H54 (cell line): ENCODE data around the gene GRIP1.

Experiments
- DNase-seq: peaks from one replicate; pipeline ENCODE4 v3.0.0; 2011; ENCODE audit warnings: low spot score, mixed read lengths; ENCODE audit not compliant: insufficient read length
- FAIRE-seq: peaks from 3 replicates; lab custom pipeline; 2011; peaks lifted over from hg19 to GRCh38; lab: Jason Lieb, UNC
- POLR2A ChIP-seq: IDR thresholded peaks from 2 replicates; pipeline ENCODE4 v1.6.1; 2011; ENCODE audit warnings: low read depth, mild to moderate bottlenecking, low read length

GRIP1 gene

DNA sequence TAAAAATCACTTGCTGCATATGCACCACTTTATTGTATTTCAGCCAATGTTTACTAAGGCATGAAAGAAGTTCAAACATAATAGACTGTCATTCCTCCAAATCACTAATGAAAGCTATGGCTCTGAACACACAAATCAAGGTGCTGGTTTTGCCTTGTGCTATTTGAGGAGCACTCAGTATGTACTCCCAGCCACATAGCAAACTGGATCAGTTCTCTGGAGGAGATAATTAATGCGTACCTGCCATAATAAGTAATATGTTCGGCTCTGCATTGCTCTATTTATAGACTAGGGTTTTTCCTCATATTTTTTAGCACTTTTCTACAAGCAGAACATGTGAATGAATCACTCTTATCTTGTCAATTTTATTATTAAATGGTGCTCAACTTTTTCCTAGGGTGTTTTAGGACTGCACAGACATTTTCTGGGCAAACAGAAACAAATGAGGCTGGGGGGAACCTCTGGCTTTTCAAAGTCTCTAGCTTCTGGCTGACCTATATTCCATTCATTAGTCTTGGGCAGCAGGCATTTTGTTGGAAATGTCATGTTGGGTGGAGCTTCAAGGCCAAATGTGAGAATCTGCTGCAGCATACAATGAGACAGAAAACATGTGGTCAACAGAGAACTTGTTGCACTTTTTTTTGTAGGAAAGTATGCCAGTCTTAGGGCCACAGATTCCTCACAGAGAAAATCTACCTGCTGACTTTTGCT lies 88.4 kb downstream of the GRIP1 start:
- DNase-seq (no peak), FAIRE-seq (no peak)
- TF ChIP-seq POLR2A, result no peak

DNA sequence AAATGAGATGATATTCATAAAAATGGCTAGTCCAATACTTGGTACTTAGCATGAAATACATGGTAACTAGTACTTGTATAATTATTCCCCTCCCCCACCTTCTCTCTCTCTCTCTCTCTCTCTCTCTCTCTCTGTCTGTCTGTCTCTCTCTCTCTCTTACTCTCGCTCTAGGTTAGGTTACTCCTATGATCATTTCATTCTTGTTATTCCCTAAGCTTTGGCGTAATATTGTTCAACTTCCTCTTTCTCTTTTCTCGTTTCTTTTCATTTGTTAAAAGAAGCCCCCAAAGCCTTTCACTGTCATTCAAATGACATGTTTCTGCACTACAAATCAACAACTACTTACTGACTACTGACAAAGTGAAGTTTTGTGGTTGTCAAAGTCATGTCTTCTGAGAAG lies 89.8 kb downstream of the GRIP1 start:
- TF ChIP-seq POLR2A, result no peak
- DNase-seq (no peak), FAIRE-seq (no peak)

DNA sequence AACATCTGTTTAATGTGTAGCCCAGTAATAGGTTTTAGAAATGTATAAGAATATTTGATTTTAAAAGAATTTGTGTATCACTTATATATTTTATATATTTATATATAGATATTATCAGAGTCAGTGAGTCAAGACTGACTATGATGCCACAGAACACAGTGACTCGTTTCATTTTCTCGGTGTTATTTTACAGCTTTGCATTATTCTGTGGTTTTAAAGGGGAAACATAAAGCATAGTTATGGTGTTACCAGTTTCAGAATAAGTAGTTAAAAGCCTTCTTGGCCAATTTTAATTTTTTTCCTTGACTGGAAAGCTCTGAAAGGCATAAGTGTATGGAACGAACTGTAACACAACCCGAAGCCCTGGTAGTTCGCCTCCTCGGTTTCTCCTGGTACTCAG lies 91.0 kb downstream of the GRIP1 start:
- FAIRE-seq (no peak), DNase-seq (no peak)
- TF ChIP-seq POLR2A, result no peak

DNA sequence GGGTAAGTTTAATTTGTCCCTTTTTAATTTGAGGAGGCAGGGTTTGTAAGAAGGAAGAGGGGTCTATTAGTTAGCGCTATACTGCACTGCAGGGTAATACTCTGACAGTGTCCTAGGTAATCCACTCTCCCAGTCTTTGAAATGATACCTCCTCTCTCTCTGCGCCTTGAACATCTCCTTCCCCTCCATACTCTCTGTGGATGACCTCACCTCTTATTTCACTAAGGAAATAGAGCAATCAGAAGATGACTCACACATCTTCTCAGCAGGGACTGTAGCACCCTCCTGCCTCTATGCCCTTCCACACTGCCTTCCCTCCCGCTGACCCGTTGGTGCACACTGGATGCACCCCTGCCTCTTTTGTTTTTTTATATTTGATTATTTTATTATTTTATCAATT lies 94.2 kb downstream of the GRIP1 start:
- FAIRE-seq, result no peak
- peak; percentile 7 for DNase-seq
- TF ChIP-seq POLR2A, result no peak

DNA sequence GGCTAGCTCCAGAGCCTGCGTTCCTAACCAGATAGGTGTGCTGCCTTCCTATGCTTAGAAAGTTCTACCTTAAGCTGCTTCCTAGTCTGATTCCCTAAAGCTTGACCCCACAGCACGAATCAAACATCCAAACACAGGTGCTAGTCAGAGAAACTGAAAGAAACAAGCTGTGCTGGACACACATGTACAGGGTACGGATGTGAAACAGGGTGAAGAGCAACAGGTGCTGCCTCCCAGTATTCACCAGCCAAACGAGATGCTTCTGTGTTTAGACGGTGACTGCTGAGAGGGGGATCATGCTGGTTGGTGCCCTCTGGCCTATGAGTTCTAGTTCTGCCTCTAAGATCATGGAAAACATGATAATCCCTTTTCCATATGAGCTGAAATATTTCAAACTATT lies 105.3 kb downstream of the GRIP1 start:
- no peak for FAIRE-seq
- TF ChIP-seq POLR2A, result no peak
- no peak for DNase-seq

DNA sequence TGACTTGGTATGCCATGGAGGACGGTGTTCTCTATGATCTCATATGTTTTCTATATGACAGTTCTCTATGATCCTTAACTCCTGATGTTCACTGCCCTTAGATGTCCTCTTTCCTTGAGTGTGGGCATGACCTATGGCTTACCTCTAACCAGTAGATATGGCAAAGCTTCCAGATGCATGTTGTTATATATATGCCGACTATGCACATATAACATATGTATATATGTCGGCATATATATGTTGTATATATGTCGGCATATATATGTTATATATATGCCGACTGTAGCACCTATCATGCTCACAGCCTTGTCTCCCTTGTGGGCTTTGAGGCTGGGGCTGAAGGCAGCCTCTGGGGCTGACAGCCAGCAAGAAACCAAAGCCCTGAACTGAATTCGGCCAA lies 106.0 kb downstream of the GRIP1 start:
- no peak for TF ChIP-seq POLR2A
- no peak for FAIRE-seq
- no peak for DNase-seq

DNA sequence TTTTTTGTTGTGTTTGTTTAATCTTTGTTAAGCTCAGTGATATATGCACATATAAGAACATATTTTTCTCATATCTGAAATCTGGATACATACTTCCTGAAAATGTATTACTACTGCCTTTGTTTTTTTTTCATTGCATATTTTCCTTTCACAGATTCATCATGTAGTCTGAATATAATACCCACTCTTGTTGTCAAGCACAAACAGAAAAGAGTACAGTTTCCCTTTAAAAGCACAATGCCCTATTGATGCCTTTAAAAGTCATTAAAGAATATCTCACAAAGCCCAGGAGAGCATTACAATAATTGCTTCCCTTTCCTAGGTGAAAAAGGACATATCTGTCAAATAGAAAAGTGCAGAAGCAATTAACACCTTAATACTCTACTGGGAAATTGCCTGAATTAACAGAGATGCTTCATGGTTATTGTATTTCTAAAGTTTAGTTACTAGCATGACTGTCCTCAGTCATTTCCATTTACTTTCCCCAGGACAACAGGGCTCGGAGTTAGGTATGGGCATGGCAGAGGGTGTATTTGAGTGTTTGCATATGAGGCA lies 107.4 kb downstream of the GRIP1 start:
- FAIRE-seq (no peak), DNase-seq (no peak)
- TF ChIP-seq POLR2A, result no peak

DNA sequence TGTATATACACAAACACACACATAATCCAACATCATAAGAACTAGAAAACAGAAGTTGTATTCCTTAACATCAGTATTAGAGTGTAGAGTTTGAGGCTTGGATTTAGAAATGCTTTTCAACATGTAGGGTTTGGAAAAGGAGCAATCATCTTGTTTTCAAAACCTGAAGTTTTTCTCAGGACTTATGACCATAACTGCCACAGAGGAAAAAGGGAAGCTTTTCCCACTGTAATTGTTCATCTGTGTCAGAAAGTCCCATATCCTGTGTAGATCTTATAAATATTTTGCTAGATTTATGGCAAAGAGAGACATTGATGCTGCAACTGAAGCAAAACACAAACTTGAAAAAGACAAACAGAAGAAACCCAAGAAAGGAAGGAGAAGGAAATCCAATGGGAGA lies 115.7 kb downstream of the GRIP1 start:
- DNase-seq (no peak), FAIRE-seq (no peak)
- no peak for TF ChIP-seq POLR2A

DNA sequence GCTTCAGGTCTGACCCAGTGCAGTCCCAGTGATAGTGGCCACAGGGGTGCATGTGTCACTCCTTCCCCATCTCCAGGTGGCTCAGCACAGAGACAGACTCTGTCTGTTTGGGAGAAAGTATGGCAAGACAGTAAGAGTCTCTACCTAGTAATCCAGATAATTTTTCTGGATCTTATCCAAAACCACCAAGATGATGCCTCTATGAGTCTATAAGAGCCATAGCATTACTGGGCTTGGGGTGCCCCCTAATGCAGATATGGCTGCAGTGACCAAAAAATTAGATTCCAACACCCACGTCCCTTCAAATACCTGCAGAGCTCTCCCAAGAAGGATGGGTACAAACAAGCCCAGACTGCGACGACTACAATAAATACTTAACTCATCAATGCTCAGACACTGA lies 123.8 kb downstream of the GRIP1 start:
- TF ChIP-seq POLR2A, result no peak
- no peak for FAIRE-seq
- no peak for DNase-seq

DNA sequence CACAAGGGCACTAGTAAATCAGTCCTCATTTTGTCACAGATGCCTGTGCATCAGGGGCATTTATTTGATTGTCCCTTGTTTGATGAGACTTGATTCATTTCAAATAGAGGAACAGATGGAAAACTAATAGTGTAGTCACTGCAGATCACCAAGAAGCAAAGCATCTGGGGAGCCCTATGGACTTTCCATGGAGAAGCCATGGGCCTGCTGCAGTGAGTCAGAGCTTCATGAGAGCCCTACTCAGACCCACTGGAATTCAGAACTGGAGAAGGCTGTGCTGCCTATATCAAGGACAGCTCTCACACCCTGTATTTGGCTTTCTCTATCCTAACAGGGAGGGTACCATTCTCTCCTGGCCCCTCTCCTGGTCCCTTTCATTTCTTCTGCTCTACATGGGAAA lies 126.2 kb downstream of the GRIP1 start:
- FAIRE-seq (no peak), DNase-seq (no peak)
- no peak for TF ChIP-seq POLR2A

DNA sequence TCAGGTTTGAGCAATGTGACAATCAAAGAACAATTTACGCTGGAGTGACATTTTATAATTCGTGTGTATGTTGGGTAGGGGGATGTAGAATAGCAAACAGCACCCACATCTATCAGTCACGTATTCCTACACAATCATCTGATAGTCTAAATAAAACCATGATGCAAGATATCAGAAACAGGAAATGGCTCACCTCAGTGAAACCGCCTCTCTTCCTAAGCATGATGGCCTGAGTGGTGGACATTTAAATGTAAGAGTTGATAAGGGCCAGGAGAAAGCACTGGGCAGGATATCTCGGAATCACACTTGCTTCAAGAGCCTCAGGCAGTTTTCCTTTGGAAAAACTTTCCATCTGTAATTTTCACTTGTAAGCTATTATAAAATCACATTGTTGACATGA lies 128.2 kb downstream of the GRIP1 start:
- no peak for TF ChIP-seq POLR2A
- no peak for DNase-seq
- FAIRE-seq, result no peak

DNA sequence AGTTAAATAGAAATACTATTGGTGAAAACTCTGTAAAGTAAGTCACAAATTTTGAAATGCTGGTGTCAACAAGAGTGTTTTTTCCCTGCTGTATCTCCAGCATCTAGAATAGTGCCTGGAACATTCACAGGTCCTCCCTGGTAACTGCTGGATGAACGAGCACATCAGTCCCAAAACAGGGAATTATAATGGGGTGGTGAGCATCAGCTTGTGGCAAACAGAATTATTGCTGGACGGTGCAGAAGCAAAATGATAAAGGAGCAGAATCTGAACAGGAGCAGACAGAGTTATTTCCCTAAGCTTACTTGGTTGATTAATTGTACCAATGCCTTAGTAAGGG lies 129.9 kb downstream of the GRIP1 start:
- DNase-seq (no peak), FAIRE-seq (no peak)
- TF ChIP-seq POLR2A, result no peak

DNA sequence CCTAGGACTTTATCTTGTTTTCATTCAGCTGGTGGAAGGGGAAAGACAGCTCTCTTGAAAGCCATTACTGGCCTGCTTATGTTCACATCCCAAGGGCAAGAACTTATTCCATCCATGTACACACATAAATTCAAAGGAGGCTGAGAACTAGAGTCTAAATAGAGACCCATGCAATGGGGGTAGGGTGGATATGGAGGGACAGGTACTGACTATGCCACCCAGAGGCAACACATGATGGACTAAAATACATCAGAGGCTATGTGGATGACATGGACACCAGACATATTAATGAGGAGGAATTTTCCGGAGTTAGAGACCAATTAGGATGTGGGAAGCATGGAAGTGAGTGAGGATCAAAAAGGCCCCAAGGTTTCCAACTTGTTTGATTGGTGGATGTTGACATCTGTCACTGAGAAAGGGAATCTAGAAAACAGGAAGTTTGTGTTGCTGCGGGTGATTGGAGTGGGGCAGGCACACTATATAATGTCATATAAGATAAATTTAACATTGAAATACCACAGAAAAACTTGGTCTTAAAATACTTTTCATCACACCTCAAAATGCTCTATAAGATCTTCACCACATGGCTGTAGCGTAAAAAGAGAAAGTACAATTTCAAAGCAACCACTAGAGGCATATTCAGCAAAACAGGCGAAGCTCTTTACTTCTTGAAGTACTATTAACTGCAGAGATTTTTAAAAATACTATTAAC lies 130.4 kb downstream of the GRIP1 start:
- DNase-seq, result no peak
- FAIRE-seq, result no peak
- no peak for TF ChIP-seq POLR2A

DNA sequence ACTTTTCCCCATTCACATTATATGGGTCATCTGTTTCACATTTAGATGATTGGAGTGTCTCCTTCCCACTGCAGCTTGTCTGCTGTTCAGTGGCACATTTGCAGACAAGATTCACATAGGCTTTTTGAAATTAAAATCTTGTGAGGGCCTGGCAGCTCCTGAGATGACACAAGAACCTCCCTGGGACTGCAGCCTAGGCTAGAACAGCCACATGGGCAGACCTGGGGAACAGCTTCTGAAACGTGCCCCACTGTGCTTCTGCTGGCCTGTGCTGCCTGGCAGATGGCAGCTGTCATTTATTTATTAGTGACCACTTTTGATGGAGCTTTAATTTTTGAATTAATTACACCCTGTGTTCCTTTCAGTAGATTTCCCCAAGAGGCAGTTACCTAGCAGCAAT lies 137.4 kb downstream of the GRIP1 start:
- DNase-seq, result no peak
- no peak for TF ChIP-seq POLR2A
- no peak for FAIRE-seq

DNA sequence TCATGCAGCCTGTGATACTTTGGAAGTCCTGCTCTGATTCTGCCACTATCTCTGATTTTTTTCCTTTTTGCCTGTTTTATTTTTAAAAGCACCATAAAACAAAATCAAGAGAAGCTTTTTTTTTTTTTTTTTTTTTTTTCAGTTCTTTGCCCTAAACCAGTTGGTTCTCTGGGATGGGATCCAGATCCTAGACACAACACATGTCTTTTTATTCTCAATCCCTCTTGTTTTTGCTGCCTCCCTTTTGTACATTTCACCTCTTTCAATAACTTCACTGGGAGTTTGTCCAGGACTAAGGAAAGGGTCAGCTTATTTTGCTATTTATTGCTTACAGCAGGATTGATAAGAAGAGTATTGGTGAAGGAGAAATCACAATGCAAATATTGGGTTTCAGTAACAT lies 139.4 kb downstream of the GRIP1 start:
- TF ChIP-seq POLR2A, result no peak
- no peak for FAIRE-seq

More for the DNA sequence above, 139.4 kb downstream of the GRIP1 start:
- DNase-seq, result no peak
